ENCODE measurements around the gene WFDC10B.

Gene WFDC10B

GRCh38 chr20:45745015-45745414, 40.2 kb upstream of the WFDC10B start:
- no peak for DNase-seq

GRCh38 chr20:45742596-45742995, 37.8 kb upstream of the WFDC10B start:
- no peaks in the 10 kb centered on the region for H3K36me3 ChIP-seq (ENCODE audit: insufficient read depth, low read length)
- H3K4me1 ChIP-seq (ENCODE audit: insufficient read depth, low read length), result no peaks in the 10 kb centered on the region
- no peak overlapping the region for H3K4me2 ChIP-seq (ENCODE audit: insufficient read depth, low read length)
- ATAC-seq (ENCODE audit: insufficient read depth, low read depth) (no peak), DNase-seq (no peak)
- H4K20me1 ChIP-seq (ENCODE audit: insufficient read depth, low read length), result no peaks in the 10 kb centered on the region
- H3K27me3 ChIP-seq (ENCODE audit: insufficient read depth, low read length, poor library complexity), result peaks cover 15% of the 10 kb centered on the region
- no peak overlapping the region for H3K4me3 ChIP-seq (ENCODE audit: low read depth in 1 of 2, low read length in 2 of 2)
- no peaks in the 10 kb centered on the region for H3K9me3 ChIP-seq (ENCODE audit: insufficient read depth, low read length, severe bottlenecking)
- TF ChIP-seq EZH2 (IDR thresholded peaks at IDR 0.05; ENCODE audit: borderline replicate concordance, low read depth, low read length, severe bottlenecking), result no peak
- TF ChIP-seq CTCF (IDR thresholded peaks at IDR 0.05; ENCODE audit: borderline replicate concordance, extremely low read depth, low read length, poor library complexity, severe bottlenecking), result no peak
- H3K79me2 ChIP-seq (ENCODE audit: insufficient read depth, low read length), result no peaks in the 10 kb centered on the region
- H2AFZ ChIP-seq (ENCODE audit: low read depth, low read length), result no peak overlapping the region
- H3K9ac ChIP-seq (ENCODE audit: low read depth, low read length), result no peak overlapping the region
- no peak overlapping the region for H3K27ac ChIP-seq (ENCODE audit: low read length)

More at GRCh38 chr20:45745015-45745414, 40.2 kb upstream of the WFDC10B start:
- Histone ChIP-seq H4K20me1 (ENCODE audit: insufficient read depth, low read length) (no peaks in the 10 kb centered on the region), H3K9ac (ENCODE audit: low read depth, low read length) (no peak overlapping the region), H3K79me2 (ENCODE audit: insufficient read depth, low read length) (no peaks in the 10 kb centered on the region), H3K4me3 (ENCODE audit: low read depth in 1 of 2, low read length in 2 of 2) (no peak overlapping the region), H3K27me3 (ENCODE audit: insufficient read depth, low read length, poor library complexity) (peaks cover 31% of the 10 kb centered on the region), H3K4me2 (ENCODE audit: insufficient read depth, low read length) (no peak overlapping the region), H3K4me1 (ENCODE audit: insufficient read depth, low read length) (no peaks in the 10 kb centered on the region), H3K36me3 (ENCODE audit: insufficient read depth, low read length) (no peaks in the 10 kb centered on the region), H2AFZ (ENCODE audit: low read depth, low read length) (no peak overlapping the region), H3K27ac (ENCODE audit: low read length) (no peak overlapping the region), H3K9me3 (ENCODE audit: insufficient read depth, low read length, severe bottlenecking) (no peaks in the 10 kb centered on the region)
- TF ChIP-seq CTCF (IDR thresholded peaks at IDR 0.05; ENCODE audit: borderline replicate concordance, extremely low read depth, low read length, poor library complexity, severe bottlenecking), result no peak
- no peak for TF ChIP-seq EZH2 (IDR thresholded peaks at IDR 0.05; ENCODE audit: borderline replicate concordance, low read depth, low read length, severe bottlenecking)
- ATAC-seq (ENCODE audit: insufficient read depth, low read depth), result no peak

- no peak for DNase-seq
- no peak overlapping the region for H3K27ac ChIP-seq (ENCODE audit: low read length)
- H3K4me3 ChIP-seq (ENCODE audit: low read depth in 1 of 2, low read length in 2 of 2), result no peak overlapping the region
- H2AFZ ChIP-seq (ENCODE audit: low read depth, low read length), result no peak overlapping the region
- H3K4me2 ChIP-seq (ENCODE audit: insufficient read depth, low read length), result no peak overlapping the region
- no peak overlapping the region for H3K9ac ChIP-seq (ENCODE audit: low read depth, low read length)
- no peaks in the 10 kb centered on the region for H3K36me3 ChIP-seq (ENCODE audit: insufficient read depth, low read length)
- no peak for TF ChIP-seq EZH2 (IDR thresholded peaks at IDR 0.05; ENCODE audit: borderline replicate concordance, low read depth, low read length, severe bottlenecking)
- TF ChIP-seq CTCF (IDR thresholded peaks at IDR 0.05; ENCODE audit: borderline replicate concordance, extremely low read depth, low read length, poor library complexity, severe bottlenecking), result no peak
- peaks cover 4% of the 10 kb centered on the region for H3K27me3 ChIP-seq (ENCODE audit: insufficient read depth, low read length, poor library complexity)
- no peak for ATAC-seq (ENCODE audit: insufficient read depth, low read depth)
- no peaks in the 10 kb centered on the region for H3K4me1 ChIP-seq (ENCODE audit: insufficient read depth, low read length)
- H3K9me3 ChIP-seq (ENCODE audit: insufficient read depth, low read length, severe bottlenecking), result peaks cover 7% of the 10 kb centered on the region
- no peaks in the 10 kb centered on the region for H4K20me1 ChIP-seq (ENCODE audit: insufficient read depth, low read length)
- H3K79me2 ChIP-seq (ENCODE audit: insufficient read depth, low read length), result no peaks in the 10 kb centered on the region
These were observed 31.2 kb upstream of the WFDC10B start for GRCh38 chr20:45735988-45736387.

- no peak overlapping the region for H3K4me3 ChIP-seq (ENCODE audit: low read depth in 1 of 2, low read length in 2 of 2)
These were observed 30.7 kb upstream of the WFDC10B start for GRCh38 chr20:45735552-45735951.

More at GRCh38 chr20:45735552-45735951, 30.7 kb upstream of the WFDC10B start:
- peaks cover 4% of the 10 kb centered on the region for H3K27me3 ChIP-seq (ENCODE audit: insufficient read depth, low read length, poor library complexity)
- H4K20me1 ChIP-seq (ENCODE audit: insufficient read depth, low read length), result no peaks in the 10 kb centered on the region
- H2AFZ ChIP-seq (ENCODE audit: low read depth, low read length), result no peak overlapping the region
- peaks cover 7% of the 10 kb centered on the region for H3K9me3 ChIP-seq (ENCODE audit: insufficient read depth, low read length, severe bottlenecking)
- no peak for DNase-seq
- ATAC-seq (ENCODE audit: insufficient read depth, low read depth), result no peak
- no peak overlapping the region for H3K4me2 ChIP-seq (ENCODE audit: insufficient read depth, low read length)
- H3K36me3 ChIP-seq (ENCODE audit: insufficient read depth, low read length), result no peaks in the 10 kb centered on the region
- no peak overlapping the region for H3K27ac ChIP-seq (ENCODE audit: low read length)
- no peak overlapping the region for H3K9ac ChIP-seq (ENCODE audit: low read depth, low read length)
- H3K79me2 ChIP-seq (ENCODE audit: insufficient read depth, low read length), result no peaks in the 10 kb centered on the region
- H3K4me1 ChIP-seq (ENCODE audit: insufficient read depth, low read length), result no peaks in the 10 kb centered on the region
- TF ChIP-seq EZH2 (IDR thresholded peaks at IDR 0.05; ENCODE audit: borderline replicate concordance, low read depth, low read length, severe bottlenecking) (no peak), CTCF (IDR thresholded peaks at IDR 0.05; ENCODE audit: borderline replicate concordance, extremely low read depth, low read length, poor library complexity, severe bottlenecking) (no peak)

All from DND-41 (cell line).